GM18873 (cell line): ENCODE measurements around the gene LRRC7.
"Not testable (repeated sequence)": the region's sequence is repeated elsewhere in the genome, so short reads cannot be mapped to it uniquely, and the experiment has no call there.

Source experiments
- ATAC-seq: cut with Tn5 transposase; IDR thresholded peaks from one replicate; pipeline ENCODE4 v1.9.1; 2021; ENCODE audit warnings: mild to moderate bottlenecking, moderate library complexity, moderate number of reproducible peaks; ENCODE audit not compliant: unreplicated experiment, low FRiP score

The LRRC7 gene

DNA sequence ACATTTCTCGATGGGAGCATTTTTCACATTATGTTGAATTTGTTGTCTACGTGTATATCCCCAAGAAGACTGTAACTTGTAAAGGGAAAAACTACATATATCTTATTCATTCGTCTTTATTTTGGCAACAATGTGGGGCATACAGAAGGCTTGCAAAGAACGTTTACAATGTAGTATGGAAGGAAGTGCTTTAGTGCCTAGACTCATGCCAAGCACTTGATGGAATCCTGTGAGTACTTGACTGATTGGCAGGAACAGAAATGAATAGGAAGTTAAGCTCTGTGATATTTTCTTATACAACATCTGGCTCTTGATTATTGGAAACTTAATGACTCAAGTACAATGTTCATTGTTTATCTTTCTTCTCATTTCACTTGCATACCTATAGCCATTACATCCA is 284.4 kb downstream of the LRRC7 start:
- no peak for ATAC-seq

DNA sequence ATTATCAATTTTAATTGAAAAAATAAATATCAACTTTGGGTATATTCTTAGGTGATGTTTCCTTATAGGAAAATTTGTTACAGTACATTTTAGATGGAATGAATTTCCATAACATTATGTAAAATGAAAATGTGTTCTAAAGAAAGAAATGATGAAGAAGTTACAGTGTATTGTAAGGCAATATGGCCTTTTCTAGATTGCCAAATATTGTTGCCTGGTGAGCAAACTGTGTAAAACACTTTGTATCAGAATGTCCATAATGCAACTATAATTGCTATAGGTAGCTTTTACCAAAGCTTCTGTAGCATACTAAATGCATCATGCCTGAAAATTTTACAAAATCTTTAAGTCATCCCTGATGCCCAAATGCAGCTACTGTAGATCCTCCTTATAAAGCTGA is 285.0 kb downstream of the LRRC7 start:
- ATAC-seq = no peak

DNA sequence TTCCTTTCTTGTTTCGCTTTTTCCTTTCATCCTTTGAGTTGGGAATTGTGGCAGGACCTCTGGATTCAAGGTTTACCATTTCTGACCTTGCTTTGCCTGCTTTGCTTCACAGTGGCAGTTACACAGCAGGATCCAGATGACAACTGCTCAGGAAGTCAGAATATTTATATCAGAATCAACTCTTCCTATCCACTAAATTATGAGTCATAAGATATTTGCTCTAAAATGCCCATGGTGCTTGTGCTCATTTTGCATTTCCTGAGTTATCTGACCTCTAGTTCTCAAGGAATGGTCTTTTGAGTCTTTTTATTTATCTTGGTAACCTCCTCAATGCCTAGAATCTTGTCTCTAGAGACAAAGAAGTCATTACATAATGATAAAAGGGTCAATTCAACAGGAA is 290.8 kb downstream of the LRRC7 start:
- no peak for ATAC-seq

DNA sequence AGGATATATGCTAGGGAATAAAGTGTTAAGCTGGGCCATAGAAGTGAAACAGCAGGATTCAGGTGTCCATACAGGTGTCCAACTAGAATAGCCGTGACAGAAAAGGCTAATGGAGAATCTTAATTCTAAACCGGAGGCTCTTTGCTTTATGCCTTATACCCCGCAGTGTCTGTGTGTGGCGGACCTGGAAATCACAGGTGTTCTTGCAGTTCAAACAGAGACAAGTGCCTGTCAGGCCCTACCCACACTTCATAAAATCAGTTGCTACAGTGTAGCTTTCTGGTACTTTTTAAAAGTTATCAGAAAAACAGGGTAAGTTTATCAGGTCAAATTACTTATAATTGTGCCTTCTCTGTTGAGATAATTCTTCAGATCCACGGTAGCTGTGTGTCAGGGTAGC is 293.9 kb downstream of the LRRC7 start:
- no peak for ATAC-seq

DNA sequence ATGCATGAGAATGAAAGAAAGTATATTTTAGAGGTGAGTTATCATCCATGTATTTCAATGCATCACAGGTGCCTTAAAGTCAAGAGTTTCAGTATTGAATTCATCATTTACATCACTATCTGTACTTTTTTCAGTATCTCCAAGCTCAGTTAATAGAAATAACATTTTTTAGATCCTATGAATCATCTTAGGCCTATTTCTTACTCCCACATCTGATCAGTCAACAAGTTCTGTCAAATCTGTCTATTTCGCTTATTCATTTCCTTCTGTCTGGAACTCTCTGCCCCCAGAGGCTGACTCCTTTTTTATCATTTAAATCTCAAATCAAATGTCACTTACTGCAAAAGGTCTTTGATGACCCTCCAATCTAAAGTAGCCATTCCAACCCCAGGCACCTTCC is 295.2 kb downstream of the LRRC7 start:
- ATAC-seq = no peak

DNA sequence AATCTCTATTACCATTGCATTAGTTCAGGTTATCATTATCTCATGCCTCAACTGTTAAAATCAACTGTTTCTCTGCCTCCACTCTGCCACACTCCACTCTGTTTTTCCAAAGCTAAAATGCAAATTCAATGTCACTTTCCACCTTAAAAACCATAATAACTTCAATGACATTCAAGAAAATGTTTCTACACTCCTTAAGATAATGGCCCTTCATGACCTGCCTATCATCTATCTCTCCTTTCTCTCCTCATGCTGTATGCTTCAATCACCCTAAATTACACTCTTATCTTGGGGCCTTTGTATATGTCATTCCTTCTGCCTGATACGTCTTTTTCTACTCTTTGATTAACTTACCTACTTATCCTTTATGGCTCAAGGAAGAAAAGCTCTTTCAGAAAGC is 296.0 kb downstream of the LRRC7 start:
- no peak for ATAC-seq

DNA sequence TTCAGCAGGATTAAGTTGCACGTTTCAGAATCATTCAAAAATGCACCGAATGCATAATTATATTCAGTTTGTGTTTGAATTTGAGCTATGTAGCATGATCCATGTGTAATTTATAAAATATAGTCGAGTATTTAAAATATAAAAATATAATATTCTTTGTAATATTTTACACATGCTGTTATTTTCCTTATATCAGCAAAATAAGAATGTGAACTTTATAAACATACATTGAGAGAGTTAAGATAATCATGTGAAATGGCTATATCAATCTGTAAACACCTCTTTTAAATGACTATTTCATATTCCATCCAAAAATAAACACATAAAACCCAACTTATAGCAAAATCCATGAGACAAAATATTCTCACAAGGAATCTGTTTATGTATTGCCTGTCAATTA is 303.7 kb downstream of the LRRC7 start:
- no peak for ATAC-seq

DNA sequence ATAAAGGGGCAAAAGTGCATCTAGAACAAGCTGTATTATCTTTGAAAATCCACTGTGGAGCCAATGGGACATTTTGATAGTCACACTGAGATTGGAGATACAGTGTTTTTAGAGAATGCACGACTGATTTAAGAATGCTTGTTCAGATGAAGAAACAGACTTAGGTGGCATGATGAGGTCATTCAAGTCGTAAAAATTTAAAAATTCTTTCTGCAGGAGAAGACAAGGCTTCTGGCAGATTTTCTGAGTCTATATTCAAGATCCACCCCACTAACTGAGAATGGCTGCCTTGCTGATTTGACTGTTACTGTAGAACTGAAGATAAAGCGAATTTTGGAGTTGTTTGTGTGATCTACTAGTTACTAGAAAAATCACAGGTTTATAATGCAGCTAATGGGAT is 310.6 kb downstream of the LRRC7 start:
- no peak for ATAC-seq

DNA sequence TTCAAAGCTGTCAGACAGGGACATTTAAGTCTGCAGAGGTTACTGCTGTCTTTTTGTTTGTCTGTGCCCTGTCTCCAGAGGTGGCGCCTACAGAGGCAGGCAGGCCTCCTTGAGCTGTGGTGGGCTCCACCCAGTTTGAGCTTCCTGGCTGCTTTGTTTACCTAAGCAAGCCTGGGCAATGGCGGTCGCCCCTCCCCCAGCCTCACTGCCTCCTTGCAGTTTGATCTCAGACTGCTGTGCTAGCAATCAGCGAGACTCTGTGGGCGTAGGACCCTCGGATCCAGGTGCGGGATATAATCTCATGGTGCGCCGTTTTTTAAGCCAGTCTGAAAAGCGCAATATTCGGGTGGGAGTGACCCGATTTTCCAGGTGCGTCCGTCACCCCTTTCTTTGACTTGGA is 320.3 kb downstream of the LRRC7 start:
- ATAC-seq = not testable (repeated sequence)

DNA sequence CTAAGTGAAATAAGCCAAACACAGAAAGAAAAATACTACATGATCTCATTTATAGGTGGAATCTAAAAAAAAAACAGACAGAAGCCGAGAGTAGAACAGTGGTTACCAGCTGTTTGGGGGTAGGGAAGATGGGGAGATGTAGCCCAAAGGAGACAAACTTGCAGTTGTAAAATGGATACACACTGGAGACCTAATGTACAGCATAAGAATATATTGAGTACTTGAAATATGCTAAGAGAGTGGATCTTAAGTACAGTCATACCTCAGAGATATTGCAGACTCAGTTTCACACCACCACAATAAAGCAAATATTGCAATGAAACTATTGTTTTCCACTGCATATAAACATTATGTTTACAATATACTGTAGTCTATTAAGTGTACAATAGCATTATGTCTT is 320.9 kb downstream of the LRRC7 start:
- ATAC-seq = no peak

DNA sequence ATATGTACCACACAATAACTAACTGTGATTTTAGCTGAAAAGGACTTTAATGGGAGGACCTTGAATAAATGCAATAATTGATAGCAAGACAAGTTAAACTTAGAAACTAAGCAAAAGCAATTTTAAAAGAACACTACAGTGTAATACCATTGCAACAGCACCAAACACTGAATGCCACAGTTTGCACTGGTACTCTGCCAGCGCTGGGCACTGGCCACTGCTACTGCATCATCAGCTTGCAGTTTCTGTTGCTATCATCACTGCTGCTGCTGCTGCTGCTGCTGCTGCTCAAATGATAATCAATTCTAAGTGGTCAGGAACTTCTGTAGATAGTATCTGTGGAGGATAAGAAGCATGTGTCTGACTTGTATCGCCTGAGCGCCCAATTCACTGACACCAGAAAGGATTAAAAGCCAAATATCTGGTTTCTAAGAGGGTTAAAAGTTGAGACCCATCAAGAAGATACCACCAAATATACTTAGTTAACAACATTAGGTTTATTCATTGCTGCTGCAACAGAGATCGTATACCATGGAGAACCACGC is 330.8 kb downstream of the LRRC7 start:
- ATAC-seq = no peak

DNA sequence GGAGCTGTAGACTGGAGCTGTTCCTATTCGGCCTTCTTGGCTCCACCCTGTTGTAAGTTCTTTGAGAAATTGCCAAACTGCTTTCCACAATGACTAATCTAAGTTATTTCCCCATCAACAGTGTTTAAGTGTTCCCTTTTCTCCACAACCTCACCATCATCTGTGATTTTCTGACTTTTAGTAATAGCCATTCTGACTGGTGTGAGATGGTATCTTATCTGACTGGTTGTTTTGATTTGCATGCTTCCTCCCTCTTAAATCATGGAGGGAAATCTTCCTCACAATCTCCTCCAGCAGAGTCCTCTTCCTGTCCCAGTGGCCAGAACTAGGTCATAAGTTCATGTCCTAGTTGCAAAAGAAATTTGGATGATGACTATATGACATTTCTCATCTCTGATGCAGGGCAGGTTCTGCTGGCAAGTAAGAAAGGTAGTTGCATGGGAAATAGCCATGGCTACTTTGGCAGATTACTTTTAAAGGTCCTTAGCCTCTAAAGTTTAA is 343.6 kb downstream of the LRRC7 start:
- ATAC-seq = no peak

DNA sequence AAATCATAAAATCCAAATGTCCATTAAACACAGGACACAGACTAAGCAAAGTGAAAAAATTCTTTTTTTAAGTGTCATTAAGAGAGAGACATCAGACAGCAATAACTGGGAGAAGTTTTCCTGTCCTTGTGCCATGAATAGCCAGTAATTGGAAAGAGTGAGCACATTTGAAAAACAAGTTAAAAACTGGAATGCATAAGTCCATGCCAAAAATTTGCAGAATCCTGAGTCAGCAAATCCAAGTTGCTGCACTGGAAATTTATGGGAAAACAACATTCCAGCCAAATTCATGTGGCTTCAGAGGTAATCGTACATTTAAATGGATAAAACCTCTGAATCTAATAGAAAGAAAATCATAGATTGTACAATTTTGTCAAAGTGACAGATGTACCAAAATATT is 346.3 kb downstream of the LRRC7 start:
- no peak for ATAC-seq

DNA sequence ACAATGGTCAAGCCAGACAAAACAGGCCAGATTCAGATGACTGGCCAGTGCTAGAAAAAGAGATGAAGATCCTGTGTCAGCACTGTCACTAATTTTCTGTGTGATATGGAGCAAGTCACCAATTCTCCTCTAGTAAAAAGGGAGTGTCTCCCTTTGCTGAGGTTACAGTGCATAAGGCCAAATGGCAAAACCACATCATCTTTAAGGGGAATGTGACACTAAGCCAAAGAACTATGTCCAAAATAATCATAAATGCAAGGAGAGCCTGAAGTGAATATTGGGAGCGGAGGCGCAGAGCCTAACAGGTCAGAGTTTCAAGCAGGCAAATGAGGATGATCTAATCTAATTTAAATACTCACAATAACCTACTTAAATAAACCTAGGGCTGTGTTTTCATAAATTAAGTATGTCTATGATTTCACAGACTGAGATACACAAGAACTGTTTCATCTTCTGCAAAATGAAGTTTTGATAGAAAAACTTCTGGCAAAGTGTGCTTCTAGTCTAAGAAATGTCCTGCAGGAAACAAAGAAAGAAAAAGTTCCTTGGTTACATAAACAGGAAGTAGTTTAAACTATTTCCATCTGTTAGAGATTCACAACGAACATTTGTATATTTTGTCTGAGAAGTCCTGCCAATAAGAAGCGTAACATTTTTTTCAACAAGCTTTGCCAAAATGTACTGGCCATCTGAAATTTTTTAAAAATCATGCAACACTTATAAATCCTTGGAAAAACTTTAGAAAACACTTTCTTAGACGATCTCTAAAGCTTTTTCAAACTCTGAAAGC is 347.4 kb downstream of the LRRC7 start:
- no peak for ATAC-seq

DNA sequence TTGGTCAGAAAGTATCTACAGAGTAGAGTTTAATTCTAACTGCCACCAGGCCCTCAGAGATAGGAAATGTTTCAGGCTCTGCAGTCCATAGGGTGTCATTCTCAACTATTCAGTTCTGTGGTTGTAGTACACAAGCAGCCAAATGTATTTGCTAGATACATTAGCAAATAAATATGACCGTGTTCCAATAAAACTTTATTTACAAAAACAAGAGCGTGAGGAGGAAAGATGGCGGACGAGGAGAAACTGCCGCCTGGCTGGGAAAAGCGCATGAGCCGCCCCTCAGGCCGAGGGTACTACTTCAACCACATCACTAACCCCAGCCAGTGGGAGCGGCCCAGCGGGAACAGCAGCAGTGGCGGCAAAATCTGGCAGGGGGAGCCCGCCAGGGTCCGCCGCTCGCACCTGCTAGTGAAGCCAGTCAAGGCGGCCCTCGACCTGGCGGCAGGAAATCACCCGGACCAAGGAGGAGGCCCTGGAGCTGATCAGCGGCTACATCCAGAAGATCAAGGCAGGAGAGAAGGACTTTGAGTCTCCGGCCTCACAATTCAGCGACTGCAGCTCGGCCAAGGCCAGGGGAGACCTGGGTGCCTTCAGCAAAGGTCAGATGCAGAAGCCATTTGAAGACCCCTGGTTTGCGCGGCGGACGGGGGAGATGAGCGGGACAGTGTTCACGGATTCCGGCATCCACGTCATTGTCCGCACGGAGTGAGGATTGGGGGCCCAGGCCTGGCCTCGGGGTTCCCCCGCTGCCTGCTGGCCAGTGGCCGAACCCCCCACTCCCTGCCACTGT is 351.6 kb downstream of the LRRC7 start:
- no peak for ATAC-seq

DNA sequence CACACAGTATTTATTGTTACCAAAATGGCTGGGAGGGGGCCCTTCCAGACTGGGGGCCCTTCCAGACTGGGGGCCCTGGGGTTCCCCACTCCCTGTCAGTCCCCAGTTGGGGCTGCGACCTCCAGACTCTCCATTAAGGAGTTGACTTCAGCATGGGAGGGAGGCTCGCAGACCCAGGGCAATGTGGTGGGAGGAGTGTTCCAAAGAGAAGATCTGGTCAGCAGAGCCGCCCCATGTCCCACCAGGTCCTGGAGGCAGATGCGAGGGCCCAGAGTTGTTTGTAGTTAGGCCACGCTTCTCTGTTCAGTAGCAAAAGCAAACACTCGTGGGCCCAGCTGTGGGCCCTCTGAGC is 352.2 kb downstream of the LRRC7 start:
- ATAC-seq = no peak

DNA sequence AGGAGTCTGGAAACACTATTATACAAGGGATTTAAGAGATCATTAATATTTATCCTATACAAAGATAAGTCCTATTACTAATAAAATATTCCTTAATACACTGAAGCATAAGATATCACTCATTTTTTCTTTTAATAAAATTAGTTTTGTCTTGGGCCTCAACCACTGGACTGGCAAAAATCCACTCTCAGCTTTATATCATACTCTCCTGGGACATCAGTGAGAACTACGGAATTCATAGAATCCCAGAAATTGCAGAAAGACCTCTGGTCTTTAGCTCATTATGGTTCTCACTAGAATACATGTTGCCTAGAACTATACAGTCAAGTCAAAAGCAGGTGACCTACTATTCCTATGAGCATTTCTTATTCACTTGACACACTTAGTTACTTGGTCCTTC is 352.7 kb downstream of the LRRC7 start:
- ATAC-seq = no peak

DNA sequence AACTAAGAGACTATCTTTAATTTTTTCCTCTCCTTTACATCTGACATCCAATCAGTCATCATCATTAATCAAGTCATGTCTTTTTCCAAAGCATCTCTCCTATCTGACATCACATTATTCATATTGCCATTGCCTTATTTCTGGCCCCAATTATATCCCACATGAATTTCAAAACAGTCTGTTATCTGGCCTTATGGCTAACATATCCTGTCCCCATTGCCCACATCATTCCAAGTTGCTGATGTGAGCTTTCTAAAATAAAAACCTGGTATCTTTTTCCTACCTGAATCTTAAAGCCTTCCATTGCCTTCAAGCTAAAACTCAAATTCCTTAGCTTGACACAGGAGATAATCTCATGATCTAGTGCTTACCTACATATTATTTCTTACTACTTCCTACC is 353.8 kb downstream of the LRRC7 start:
- no peak for ATAC-seq

DNA sequence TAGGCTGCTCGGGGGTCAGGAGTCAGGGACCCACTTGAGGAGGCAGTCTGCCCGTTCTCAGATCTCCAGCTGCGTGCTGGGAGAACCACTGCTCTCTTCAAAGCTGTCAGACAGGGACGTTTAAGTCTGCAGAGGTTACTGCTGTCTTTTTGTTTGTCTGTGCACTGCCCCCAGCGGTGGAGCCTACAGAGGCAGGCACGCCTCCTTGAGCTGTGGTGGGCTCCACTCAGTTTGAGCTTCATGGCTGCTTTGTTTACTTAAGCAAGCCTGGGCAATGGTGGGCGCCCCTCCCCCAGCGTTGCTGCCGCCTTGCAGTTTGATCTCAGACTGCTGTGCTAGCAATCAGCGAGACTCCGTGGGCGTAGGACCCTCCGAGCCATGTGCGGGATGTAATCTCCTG is 360.5 kb downstream of the LRRC7 start:
- not testable (repeated sequence) for ATAC-seq

DNA sequence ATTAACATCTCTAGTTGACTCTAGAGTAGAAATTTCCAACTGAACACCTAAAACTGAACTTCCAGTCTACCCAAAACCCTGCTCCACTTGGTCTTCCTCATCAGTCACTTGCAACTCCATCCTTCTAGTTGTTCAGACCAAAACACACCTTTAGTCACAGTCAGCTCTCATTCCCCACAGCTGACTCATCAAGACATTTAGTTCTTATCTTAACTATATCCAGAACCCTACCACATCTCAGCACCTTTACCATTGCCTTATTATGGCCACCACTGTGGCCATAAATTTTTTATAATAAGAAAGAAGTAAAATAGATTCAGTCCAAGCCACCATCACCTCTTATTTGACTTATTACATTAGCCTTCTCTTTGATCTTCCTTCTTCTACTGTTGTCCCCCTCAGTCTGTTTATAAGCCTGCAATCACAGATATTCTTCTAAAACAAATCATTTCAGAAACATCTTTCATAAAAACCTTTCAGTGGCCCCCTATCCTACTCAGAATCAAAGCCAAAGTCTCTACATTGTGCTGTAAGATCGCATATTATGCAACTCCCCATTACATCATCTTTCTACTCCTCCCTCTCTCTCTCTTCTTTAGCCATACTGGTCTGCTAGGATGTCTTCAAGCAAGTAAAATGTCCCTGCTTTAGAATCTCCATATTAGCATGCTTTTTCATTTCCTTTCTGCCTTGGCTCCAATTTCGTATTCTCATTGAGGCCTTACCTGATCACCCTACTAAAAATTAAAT is 361.8 kb downstream of the LRRC7 start:
- ATAC-seq = no peak

DNA sequence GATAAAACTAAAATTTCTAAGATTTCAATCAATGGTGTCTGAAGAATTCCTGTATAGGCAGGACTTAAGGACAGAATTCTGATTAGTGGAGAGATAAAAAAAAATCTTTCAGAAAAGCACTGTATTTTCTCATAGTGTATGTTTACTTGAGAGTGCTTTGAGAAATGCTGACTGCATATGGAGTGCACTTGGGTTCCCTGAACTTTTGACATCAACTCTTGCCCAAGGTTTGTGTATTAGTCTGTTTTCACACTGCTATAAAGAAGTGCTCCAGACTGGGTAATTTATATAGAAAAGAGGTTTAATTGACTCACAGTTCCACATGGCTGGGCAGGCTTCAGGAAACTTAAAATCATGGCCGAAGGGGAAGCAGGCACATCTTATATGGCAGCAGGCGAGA is 362.7 kb downstream of the LRRC7 start:
- ATAC-seq = no peak
